HG03066 (cell line): Measurements from ENCODE around the gene USP9X.
"Not testable (repeated sequence)": the region's sequence is repeated elsewhere in the genome, so short reads cannot be mapped to it uniquely, and the experiment has no call there.

ENCODE experiments used
- ATAC-seq: cut with Tn5 transposase; IDR thresholded peaks from one replicate; pipeline ENCODE4 v1.9.1; 2021; ENCODE audit warnings: low read depth; ENCODE audit not compliant: unreplicated experiment

The USP9X gene

GRCh38 chrX:41180194-41180908 is 95.1 kb downstream of the USP9X start:
- ATAC-seq, result no peak

GRCh38 chrX:41184312-41184711 is 99.1 kb downstream of the USP9X start:
- ATAC-seq, result peak; percentile 58

GRCh38 chrX:41186946-41187345 is 101.7 kb downstream of the USP9X start:
- not testable (repeated sequence) for ATAC-seq

- no peak for ATAC-seq
Observed at GRCh38 chrX:41189156-41189555, 103.9 kb downstream of the USP9X start.

- ATAC-seq, result no peak
Observed at GRCh38 chrX:41192880-41193279, 107.6 kb downstream of the USP9X start.

- no peak for ATAC-seq
Observed at GRCh38 chrX:41198410-41198809, 113.2 kb downstream of the USP9X start.

GRCh38 chrX:41200785-41201184 is 115.5 kb downstream of the USP9X start:
- ATAC-seq, result no peak

- no peak for ATAC-seq
Observed at GRCh38 chrX:41209853-41210252, 124.6 kb downstream of the USP9X start.

GRCh38 chrX:41224605-41225004 is 139.4 kb downstream of the USP9X start:
- no peak for ATAC-seq

- ATAC-seq, result no peak
Observed at GRCh38 chrX:41233988-41234387, 148.7 kb downstream of the USP9X start.

- not testable (repeated sequence) for ATAC-seq
Observed at GRCh38 chrX:41234471-41234870, 149.2 kb downstream of the USP9X start.

- no peak for ATAC-seq
Observed at GRCh38 chrX:41234962-41235361, 149.7 kb downstream of the USP9X start.

GRCh38 chrX:41236629-41237028 is 151.4 kb downstream of the USP9X start:
- no peak for ATAC-seq

- ATAC-seq, result no peak
Observed at GRCh38 chrX:41240509-41240908, 155.3 kb downstream of the USP9X start.

GRCh38 chrX:41241962-41242361 is 156.7 kb downstream of the USP9X start:
- no peak for ATAC-seq

- ATAC-seq, result no peak
Observed at GRCh38 chrX:41245641-41246040, 160.4 kb downstream of the USP9X start.

GRCh38 chrX:41250867-41251266 is 165.6 kb downstream of the USP9X start:
- no peak for ATAC-seq

GRCh38 chrX:41257801-41258200 is 172.6 kb downstream of the USP9X start:
- no peak for ATAC-seq

- ATAC-seq, result no peak
Observed at GRCh38 chrX:41258226-41258625, 173.0 kb downstream of the USP9X start.

- ATAC-seq, result no peak
Observed at GRCh38 chrX:41258871-41259270, 173.6 kb downstream of the USP9X start.

GRCh38 chrX:41259516-41259915 is 174.3 kb downstream of the USP9X start:
- no peak for ATAC-seq

GRCh38 chrX:41265615-41266014 is 180.4 kb downstream of the USP9X start:
- no peak for ATAC-seq

- no peak for ATAC-seq
Observed at GRCh38 chrX:41273638-41274037, 188.4 kb downstream of the USP9X start.
